ENCODE measurements around the gene RAB1B.

- TF ChIP-seq POLR2A (IDR thresholded peaks at IDR 0.05; ENCODE audit: low read depth, low read length): no peak
- no peak for TF ChIP-seq TAF1 (IDR thresholded peaks at IDR 0.05; ENCODE audit: borderline replicate concordance, low read depth, low read length)
- no peak for TF ChIP-seq POLR2AphosphoS5 (IDR thresholded peaks at IDR 0.05; ENCODE audit: low read depth, low read length)
Measured at GRCh38 chr11:66248903-66249302, 19.5 kb upstream of the RAB1B start.
